NT2/D1 (cell line): ENCODE data around the gene DYSF.

Experiments
- SUZ12 ChIP-seq: IDR thresholded peaks from 2 replicates; pipeline ENCODE4 v1.6.1; 2011; ENCODE audit not compliant: insufficient read length, insufficient read depth; ENCODE audit errors: extremely low read depth
- YY1 ChIP-seq: IDR thresholded peaks from 2 replicates; pipeline ENCODE4 v1.6.1; 2011; ENCODE audit not compliant: insufficient read length, insufficient read depth
- ZNF274 ChIP-seq: IDR thresholded peaks from 2 replicates; pipeline ENCODE4 v1.6.1; 2011; ENCODE audit warnings: mild to moderate bottlenecking, low read depth, low read length

DNA sequence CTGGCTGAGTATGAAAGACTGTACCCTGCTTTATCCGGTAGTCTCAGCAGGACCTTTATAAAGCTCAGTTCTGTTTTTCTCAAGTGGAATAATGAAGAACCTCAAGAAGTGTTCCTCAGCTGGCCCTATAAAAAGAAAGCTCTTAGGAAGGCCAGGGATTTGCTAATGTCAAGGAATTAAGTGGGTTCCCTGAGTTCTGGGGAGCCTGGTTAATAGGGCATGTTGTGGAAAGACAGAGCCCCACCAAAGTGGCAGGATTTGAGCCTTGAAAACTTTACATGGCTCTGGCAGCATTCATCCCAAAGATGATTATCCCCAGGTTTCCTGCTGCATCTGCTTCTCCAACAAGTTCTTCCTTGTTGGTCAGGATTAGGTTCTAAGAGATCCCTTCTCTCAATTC is 6.9 kb upstream of the DYSF start:
- TF ChIP-seq ZNF274 (no peak), SUZ12 (no peak), YY1 (no peak)
